ENCODE measurements around the gene CNKSR1. TPM values are rescaled to one million over a fixed set of nuclear protein-coding genes. Genes with fewer than 3 reads are reported as not detected.

Gene CNKSR1
- total and polyA plus RNA-seq, 2 of the 8 experiments (the other 6 are each of a cell fraction or from before 2014, with no cell fraction given) = 13.9 to 14.5 TPM

GRCh38 chr1:26187882-26188281 is 10.6 kb downstream of the CNKSR1 start (continued):
- no peak for TF ChIP-seq CHD7 (IDR thresholded peaks at IDR 0.05; ENCODE audit: insufficient replicate concordance, low read length)
- no peak for TF ChIP-seq RAD21 (IDR thresholded peaks at IDR 0.05 in 1 of 2, conservative IDR thresholded peaks at IDR 0.05 in 1 of 2; ENCODE audit: low read depth in 2 of 2, low read length in 2 of 2)
- no peak for TF ChIP-seq NRF1 (IDR thresholded peaks at IDR 0.05; ENCODE audit: low read depth, low read length)
- TF ChIP-seq CTBP2 (IDR thresholded peaks at IDR 0.05; ENCODE audit: borderline replicate concordance, insufficient read depth, insufficient read length, low read length) = no peak
- TF ChIP-seq KDM1A (IDR thresholded peaks at IDR 0.05; ENCODE audit: borderline replicate concordance, low read length) = no peak
- TF ChIP-seq ASH2L (IDR thresholded peaks at IDR 0.05; ENCODE audit: low read length) = no peak
- no peak for TF ChIP-seq EZH2 (IDR thresholded peaks at IDR 0.05; ENCODE audit: low read depth, low read length, severe bottlenecking)
- no peak for TF ChIP-seq RFX5 (IDR thresholded peaks at IDR 0.05; ENCODE audit: borderline replicate concordance, low read depth, low read length)
